Lower leg skin (tissue), 3 donors: ENCODE measurements around the gene AUTS2.

ENCODE experiments used
- CTCF ChIP-seq, 3 donors: fragments of 450-650 bp; IDR thresholded peaks; one replicate each; pipeline ENCODE4 v1.5.1; 2016; ENCODE audit warnings: antibody characterized with exemption in 3 of 3, mild to moderate bottlenecking in 3 of 3, moderate library complexity in 2 of 3
- POLR2A ChIP-seq, 2 donors: fragments of 450-650 bp; IDR thresholded peaks; one replicate each; pipeline ENCODE4 v1.6.1; 2016 to 2017; ENCODE audit warnings: antibody characterized with exemption in 2 of 2, mild to moderate bottlenecking in 1 of 2, moderate library complexity in 1 of 2

- no peak for TF ChIP-seq CTCF (IDR thresholded peaks at IDR 0.05)
- TF ChIP-seq POLR2A (IDR thresholded peaks at IDR 0.05): no peak
Observed at GRCh38 chr7:69638674-69639073, 40.4 kb downstream of the AUTS2 start.
